CD4-positive, alpha-beta T cell treated with Interferon gamma for 1 hour (primary cell): ENCODE measurements around the gene CRK.
"Not testable (repeated sequence)": the region's sequence is repeated elsewhere in the genome, so short reads cannot be mapped to it uniquely, and the experiment has no call there.

Experiments used
- DNase-seq: peaks from one replicate; pipeline ENCODE4 v3.0.0-alpha.2; 2020

CRK gene

DNA sequence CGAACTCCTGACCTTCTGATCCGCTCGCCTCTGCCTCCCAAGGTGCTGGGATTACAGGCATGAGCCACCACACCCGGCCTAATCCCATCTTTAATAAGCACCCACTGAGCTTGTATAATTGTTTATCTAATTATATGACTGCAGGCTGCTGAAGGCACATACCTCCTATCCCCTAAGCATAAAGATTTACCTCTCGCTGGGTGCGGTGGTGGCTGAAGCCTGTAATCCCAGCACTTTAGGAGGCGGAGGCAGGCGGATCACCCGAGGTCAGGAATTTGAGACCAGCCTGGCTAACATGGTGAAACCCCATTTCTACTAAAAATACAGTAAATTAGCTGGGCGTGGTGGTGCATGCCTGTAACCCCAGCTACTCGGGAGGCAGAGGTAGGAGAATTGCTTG, 35.9 kb downstream of the CRK start:
- DNase-seq, result no peak

DNA sequence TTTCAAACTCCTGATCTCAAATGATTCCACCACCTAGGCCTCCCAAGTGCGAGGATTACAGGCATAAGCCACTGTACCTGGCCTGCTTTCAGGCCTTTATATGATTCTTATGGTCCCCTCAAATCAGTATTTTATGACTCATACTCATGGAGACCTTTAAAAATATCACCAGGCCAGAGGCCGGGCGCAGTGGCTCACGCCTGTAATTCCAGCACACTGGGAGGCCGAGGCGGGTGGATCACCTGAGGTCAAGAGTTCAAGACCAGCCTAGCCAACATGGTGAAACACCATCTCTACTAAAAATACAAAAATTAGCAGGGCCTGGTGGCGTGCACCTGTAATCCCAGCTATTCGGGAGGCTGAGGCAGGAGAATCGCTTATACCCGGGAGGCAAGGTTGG, 37.6 kb downstream of the CRK start:
- DNase-seq, result not testable (repeated sequence)

DNA sequence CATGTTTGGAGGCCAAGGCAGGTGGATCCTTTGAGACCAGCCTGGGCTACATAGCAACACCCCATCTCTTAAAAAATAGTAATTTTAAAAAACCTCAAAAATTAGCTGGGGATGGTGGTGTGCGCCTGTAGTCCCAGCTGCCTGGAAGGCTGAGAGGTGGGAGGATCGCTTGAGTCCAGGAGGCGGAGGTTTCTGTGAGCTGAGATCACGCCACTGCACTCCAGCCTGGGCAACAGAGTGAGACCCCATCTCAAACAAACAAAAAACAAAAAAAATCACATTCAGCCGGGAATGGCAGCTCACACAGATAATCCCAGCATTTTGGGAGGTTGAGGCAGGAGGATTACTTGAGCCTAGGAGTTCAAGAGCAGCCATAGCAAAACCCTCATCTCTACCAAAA, 39.6 kb downstream of the CRK start:
- no peak for DNase-seq

DNA sequence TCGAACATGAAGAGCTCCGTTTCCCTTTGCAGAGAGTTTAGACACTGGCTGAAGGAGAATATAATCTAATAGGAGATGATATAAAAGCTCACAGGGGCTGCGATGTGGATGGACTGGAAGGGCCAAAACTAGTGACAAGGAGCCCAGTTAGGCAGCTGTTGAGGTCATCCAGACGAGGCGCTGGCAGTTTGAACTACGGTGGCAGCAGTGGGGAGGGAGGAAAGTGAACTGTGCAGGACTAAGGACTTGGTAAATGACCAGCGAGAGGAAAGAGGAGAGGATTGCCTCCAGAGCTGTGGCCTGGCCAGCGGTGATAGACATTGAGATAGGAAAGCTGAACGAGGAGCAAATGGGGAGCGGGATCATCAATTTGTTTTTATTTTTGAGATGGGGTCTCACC, 41.4 kb downstream of the CRK start:
- DNase-seq, result no peak

DNA sequence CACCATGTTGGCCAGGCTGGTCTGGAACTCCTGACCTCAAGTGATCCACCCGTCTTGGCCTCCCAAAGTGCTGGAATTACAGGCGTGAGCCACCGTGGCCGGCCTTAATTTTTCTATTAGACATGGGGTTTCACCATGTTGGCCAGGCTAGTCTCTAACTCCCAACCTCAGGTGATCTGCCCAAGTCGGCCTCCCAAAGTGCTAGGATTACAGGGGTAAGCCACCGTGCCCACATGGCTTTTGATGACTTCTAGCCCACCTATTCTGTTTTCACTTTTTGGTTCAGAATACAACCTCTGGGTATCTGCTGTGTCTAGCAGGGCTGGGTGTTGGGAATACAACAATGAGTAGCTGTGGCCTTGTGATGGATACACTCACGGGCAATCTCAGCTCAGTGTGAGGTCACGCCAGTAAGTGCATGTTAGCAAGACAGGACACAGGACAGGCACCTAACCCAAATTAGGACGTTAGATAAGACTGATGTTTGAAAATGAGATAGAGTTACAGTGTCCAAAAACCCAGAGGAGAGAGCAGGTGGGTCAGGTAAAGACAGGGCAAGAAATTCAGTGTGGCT, 41.9 kb downstream of the CRK start:
- no peak for DNase-seq

DNA sequence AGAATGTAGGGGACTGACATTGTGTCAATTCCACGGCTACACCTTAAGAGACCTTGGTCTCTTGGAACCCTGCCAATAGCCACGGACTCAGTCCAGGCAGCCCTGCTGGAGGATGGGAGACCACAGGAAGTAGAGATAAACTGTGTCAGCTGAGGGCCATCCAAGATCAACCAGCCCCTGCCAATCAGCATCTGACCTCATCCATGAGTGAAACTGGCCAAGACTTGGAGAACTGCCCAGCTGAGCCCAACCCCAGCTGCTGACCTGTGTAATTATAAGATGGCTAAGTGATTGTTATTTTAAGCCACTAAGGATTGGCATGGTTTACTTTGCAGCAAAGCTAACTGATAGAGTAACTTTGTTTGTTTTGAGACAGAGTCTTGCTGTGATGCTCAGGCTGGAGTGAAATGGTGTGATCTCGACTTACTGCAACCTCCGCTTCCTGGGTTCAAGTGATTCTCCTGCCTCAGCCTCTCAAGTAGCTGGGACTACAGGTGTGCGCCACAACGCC, 42.7 kb downstream of the CRK start:
- DNase-seq, result no peak

DNA sequence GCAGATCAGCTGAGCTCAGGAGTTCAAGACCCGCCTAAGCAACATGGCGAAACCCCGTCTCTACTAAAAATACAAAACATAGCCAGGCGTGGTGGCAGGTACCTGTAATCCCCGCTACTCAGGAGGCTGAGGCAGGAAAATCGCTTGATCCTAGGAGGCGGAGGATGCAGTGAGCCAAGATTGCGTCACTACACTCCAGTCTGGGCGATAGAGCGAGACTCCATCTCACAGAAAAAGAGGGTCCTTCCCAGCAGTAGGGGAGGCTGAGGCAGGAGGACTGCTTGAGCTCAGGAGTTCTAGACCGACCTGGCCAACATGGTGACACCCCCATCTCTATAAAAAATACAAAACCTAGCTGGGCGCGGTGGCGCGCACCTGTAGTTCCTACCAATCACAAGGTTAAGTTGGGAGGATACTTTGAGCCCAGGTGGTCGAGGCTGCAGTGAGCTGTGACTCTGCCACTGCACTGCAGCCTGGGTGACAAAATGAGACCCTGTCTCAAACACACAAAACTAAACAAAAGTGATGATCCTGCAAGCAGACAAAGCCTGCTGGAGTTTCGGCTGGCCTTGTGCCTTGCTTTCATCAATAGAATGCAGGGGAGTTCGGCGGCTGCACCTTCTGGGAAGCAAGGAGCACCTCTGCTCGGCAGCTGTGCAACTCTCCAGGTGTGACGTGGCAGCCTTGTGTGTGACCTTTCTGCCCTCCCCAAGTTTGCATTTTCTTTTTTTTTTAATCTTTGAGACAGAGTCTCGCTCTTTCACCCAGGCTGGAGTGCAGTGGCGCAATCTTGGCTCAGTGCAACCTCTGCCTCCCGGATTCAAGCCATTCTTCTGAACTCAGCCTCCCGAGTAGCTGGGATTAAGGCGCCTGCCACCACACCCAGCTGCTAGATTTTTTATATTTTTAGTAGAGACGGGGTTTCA, 43.6 kb downstream of the CRK start:
- no peak for DNase-seq

DNA sequence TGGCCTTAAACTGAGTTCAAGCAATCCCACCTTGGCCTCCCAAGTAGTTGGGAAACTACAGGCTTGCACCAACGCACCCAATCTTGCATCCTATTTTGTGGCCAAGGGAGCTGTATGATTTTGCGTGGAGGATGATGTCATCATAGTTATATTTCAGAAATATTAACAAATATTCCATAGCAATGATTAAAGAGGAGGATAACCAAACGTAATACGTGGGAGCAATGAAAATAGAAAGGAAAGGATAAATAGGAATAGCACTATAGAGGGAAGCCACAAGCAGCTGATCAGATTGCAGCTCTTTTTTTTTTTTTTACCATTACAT, 53.8 kb downstream of the CRK start:
- DNase-seq, result no peak

DNA sequence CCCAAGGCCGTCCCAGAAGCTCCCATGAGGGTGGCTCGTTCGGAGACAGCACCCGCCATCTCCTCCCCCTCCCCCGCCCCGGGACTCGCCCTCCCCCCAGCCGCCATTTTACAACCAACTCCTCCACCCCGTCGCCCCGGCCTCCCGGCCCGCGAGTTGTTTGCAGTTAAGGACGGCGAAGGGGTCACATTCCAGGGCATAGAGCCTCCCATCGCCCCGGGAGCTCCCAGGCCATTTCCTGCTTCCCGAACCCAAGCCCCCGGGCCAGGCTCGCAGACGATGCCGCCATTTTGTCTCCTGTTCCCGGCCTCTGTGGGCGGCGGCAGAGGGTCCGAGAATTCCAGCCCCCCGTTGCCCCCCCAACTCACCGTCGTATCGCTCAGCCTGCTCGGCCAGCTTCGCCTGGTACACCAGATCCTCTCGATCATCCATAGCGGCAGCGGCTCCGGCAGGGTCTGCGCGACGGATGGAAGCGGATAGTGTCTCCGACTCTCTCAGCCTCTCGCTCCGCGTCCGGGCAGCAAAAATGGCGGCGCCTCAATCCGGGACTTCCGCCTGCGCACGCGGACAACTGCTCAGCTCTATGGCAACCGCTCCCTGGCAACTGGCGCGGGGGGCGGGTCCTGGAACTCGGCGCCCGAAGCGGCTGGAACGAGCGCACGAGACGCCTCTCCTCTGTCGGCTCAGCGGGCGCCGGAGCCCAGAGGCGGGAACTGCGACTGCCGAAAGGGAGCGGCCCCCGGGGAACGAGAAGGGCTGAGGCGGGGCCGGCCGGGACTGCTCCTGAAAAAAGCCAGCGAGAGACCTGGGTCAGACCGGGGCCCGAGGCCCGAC, 56.1 kb downstream of the CRK start, which contains the start of gene YWHAE:
Gene YWHAE, minus strand, starts transcription at position 544 of the 834 bp plus-strand sequence. Its CDS starts 112 bp downstream, at position 432.
- DNase-seq, result peak; percentile 92

DNA sequence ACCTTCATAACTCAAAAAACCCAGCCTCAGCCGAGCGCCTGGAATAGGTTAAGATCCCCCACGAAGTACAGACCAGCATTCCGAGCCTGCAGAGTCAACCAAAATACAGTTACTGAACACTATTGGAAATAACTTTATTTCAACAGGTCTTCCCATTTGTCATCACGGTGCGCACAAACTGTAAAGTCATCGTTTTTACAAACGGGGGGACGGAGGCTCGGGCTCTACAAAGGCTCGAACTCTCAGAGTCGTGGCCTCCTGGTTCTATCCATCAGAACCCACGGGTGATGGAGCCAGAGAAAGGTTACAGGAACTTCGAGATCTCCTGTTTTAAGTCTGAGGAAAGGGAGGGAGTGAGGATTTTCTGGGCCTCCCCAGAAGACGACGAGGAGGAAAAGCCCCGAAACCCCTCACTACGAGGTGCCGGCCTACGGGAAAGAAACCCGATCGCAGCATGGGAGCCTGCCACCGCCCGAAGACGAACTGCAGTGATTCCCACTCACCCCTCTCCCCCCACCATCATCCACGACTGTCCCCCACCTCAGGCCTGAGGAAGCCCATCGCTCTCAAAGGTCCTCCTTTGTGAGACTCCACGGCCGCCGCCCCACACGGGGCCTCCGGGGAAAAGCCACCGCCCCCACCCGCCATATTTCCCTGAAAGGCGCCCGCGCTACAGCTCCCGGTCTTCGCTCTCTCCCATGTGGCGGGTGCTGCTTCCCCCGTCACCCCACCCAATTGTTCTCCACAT, 56.9 kb downstream of the CRK start:
- no peak for DNase-seq

DNA sequence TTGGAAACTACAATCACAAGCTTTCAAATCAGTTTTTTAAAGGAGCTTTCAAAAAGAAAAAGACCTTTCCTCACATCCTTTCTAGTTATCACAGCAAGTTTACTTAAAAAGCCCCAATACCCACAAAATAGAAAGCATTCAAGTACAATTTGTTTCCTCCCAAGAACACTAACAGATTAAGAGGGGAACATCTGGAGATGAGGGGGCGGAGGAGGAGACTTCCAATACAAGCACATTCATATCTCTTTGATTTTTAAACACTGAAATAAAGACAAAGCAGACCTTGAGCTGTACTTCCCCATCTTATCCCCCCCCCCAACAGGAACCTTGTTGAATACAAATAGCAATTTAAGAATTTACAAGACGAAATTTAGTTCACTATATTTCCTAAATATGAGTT, 58.0 kb downstream of the CRK start:
- DNase-seq, result no peak

DNA sequence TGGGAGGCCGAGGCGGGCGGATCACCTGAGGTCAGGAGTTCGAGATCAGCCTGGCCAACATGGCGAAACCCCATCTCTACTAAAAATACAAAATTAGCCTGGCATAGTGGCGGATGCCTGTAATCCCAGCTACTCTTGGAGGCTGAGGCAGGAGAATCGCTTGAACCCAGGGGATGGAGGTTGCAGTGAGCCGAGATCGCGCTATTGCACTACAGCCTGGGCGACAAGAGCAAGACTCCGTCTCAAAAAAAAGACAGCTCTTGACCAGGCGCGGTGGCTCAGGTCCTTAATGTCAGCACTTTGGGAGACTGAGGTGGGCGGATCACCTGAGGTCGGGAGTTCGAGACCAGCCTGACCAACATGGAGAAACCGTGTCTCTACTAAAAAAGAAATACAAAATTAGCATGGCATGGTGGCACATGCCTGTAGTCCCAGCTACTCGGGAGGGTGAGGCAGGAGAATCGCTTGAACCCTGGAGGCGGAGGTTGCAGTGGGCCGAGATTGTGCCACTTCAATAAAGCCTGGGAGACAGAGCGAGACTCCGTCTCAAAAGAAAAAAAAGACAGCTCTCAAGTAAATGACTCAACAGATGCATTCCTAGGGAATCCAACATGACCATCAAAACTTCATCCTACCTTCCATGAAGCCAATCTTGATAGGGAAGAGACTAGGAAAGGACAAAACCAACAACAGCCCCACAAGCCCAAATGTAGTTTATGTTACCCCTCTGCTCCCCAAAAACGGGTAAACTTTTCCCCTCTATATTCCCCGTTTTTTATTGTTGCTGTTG, 60.0 kb downstream of the CRK start:
- DNase-seq, result not testable (repeated sequence)

DNA sequence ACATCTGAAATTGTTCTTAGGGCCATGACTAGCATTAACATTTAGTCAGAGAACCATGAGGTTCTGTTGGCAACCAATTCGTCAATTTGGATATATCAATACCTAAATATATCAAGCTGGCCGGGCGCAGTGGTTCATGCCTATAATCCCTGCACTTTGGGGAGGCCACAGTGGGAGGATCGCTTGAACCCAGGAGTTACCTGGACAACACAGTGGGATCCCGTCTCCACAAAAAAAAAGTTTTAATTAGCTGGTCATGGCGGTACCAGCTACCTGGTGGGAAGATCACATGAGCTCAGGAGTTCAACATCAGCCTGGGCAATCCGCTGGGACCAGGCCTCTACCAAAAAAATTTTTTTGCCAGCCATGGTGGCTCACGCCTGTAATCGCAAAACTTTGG, 64.5 kb downstream of the CRK start:
- DNase-seq, result no peak

DNA sequence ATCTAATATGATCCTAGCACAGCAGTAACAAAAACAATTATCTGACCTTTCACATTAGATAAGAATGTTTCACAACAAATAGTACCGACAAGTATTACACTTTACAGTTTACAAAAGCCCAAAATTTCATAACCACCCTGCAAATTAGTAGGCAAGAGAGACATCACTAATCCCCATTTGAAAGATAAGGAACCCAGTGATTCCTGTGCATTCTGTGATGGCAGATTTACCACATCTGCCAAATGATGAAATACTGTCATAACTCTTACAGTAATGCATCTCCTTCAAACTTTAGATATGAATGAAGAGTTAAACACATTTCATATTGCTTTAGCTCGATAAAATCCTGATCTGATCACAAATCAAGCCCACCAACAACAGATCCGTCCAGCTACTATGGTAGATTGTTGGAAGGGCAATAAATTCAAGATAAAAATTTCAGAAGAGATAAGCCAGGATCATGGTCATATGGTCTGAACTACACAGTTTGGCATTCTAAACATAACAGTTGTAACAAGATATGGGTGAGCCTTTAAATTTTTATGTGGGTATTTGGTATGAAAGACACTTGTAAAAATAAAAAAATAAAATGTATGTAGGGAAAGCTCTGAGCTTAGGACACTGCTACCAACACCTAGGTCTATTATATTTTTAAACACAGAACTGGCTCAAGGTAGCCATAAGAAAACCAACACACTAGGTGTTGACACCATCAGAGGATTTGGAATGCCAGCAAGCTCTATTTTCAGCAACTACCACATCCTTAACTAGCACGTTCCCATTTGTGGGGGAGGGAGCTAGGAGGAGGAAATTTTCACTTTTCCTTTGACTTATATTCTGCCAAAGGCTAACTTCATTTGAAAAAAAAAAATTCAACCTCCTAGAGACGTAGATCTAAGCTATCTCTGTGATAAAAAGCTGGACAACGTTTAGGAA, 65.3 kb downstream of the CRK start:
- DNase-seq, result no peak

DNA sequence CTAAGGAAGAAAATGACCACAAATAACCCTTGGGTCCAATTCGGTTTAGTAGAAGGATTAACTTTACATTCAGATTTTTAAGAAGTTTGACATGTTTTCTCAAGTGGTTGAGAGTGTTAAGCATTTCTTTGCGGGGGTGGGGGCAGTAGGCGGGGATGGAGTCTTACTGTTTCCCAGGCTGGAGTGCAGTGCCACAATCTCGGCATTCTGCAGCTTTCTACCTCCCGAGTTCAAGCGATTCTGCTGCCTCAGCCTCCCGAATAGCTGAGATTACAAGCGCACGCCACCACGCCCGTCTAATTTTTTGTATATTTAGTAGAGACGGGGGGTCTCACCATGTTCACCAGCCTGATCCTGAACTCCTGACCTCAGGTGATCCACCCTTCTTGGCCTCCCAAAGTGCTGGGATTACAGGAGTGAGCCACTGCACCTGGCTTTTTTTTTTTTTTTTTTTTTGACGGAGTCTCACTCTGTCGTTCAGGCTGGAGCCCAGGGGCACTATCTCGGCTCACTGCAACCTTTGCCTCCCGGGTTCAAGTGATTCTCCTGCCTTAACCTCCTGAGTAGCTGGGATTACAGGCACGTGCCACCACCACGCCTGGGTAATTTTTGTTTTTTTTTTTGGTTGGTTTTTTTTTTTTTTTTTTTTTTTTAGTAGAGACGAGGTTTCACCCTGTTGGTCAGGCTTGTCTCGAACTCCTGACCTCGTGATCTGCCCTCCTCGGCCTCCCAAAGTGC, 68.4 kb downstream of the CRK start:
- not testable (repeated sequence) for DNase-seq

DNA sequence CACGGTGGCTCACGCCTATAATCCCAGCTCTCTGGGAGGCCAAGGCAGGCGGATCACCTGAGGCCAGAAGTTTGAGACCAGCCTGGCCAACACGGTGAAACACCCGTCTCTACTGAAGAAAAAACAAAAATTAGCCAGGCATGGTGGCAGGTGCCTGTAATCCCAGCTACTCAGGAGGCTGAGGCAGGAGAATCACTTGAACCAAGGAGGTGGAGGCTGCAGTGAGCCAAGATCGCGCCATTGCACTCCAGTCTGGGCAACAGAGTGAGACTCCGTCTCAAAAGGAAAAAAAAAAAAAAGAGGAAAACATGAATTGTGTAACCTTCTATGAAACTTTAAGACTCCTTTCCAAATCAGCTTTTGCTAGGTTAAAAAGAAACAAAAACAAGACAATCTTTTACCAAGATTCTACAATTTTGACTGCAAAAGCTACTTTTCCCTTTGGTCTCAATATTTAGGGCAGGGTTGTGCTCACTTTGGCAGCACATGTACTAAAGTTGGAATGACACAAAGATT, 69.3 kb downstream of the CRK start:
- not testable (repeated sequence) for DNase-seq

DNA sequence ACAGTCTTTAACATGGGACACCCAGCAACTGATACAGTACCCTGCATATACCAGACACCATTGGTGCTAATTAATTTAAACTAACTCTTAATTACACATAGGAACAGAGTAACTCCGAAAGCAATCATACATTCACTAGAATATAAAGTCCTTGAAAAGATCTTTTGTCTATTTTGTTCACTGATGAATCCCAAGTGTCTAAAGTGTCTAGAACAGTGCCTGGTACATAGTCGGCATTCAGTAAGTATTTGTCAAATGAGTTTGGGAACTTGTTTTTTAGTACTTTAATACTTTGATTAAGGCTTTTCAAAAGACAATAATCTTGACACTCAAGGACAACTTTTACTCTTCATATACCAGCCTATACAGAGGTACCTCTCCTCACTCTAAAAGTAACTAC, 69.8 kb downstream of the CRK start:
- no peak for DNase-seq

DNA sequence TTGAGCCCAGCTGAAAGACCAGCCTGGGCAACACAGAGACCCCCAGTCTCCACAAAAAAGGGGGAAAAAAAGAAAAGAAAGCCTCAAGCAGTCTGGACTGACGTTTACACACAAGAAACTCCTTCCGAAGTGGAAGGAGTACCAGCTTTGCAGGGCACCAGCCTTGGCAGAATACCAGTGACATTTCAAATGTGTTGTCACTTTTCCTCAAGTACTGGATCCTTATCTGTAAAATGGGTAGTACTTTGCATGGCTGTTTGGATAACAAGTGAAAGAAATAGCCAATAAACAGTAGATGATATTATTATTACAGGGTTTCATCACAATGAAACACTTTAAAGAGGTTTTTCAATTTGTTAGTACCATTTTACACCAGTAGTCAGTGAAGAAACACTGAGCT, 70.2 kb downstream of the CRK start:
- no peak for DNase-seq

DNA sequence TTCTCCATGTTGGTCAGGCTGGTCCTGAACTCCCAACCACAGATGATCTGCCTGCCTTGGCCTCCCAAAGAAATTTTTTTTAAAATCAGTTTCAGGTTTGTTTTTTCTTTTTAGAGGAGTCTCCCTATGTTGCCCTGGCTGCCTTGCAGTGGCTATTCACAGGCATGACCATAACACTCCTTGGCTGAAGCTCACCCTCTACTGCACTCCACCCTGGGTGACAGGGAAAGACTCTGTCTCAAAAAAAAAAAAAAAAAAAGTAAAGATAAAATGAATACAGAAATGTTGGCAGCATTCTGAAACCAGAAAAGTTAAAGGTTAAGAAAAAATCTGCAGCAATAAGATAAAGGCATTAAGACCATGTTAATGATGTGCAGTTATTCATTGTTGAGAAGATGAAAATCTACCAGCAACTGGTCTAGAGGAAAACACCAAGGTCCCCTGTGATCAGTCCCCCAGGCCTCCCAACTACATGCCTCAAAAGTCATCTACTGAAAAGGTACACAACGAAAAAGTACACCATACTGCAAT, 71.1 kb downstream of the CRK start:
- DNase-seq, result no peak
